K562 (cell line): ENCODE data around the gene MAP3K7. TPM values are rescaled to one million over a fixed set of nuclear protein-coding genes. Genes with fewer than 3 reads are reported as not detected.
A peak's percentile ranks its signal among the peaks of the same experiment; 100 is the strongest.

Experiments used
- CBFB ChIP-seq: sonication (generic); formaldehyde crosslinking; IDR thresholded peaks from 2 replicates; pipeline ENCODE4 v1.4.0; 2020; ENCODE audit warnings: mild to moderate bottlenecking, missing genetic modification reagents
- CEBPB ChIP-seq: fragments of 450-650 bp; IDR thresholded peaks from 2 replicates; pipeline ENCODE4 v1.6.1; 2016; ENCODE audit warnings: missing genetic modification characterization, missing compliant biosample characterization
- FOXM1 ChIP-seq, 2 experiments: fragments of 450-650 bp in 1 of 2; sonication (generic) in 1 of 2; formaldehyde crosslinking in 1 of 2; IDR thresholded peaks; 2 replicates each; pipeline versions ENCODE4 v1.6.1 to v1.9.0; 2017 to 2022; ENCODE audit warnings: low read depth in 2 of 2, mild to moderate bottlenecking in 2 of 2, missing genetic modification reagents in 1 of 2, moderate library complexity in 1 of 2
- NR2C2 ChIP-seq, 2 experiments: fragments of 200-800 bp in 1 of 2; sonication (Bioruptor generic) in 1 of 2; sonication (generic) in 1 of 2; formaldehyde crosslinking in 1 of 2; IDR thresholded peaks; 2 replicates each; pipeline versions ENCODE4 v1.6.1 to v1.8.0; 2016 to 2022; ENCODE audit warnings: mild to moderate bottlenecking in 1 of 2, missing compliant biosample characterization in 1 of 2, missing genetic modification characterization in 1 of 2, missing genetic modification reagents in 1 of 2
- PHB2 ChIP-seq: fragments of 450-650 bp; IDR thresholded peaks from 2 replicates; pipeline ENCODE4 v1.6.1; 2017; ENCODE audit warnings: low read depth
- SMARCC2 ChIP-seq: fragments of 450-650 bp; IDR thresholded peaks from 2 replicates; pipeline ENCODE4 v1.6.1; 2017; ENCODE audit warnings: antibody characterized with exemption, moderate library complexity, mild to moderate bottlenecking, low read depth
- SNRNP70 ChIP-seq: fragments of 200-400 bp; formaldehyde crosslinking; optimal IDR thresholded peaks from 2 replicates; pipeline ENCODE3; 2017; ENCODE audit warnings: low read depth, low read length
- SRSF3 ChIP-seq: fragments of 200-400 bp; formaldehyde crosslinking; IDR thresholded peaks from 2 replicates; pipeline ENCODE4 v1.6.1; 2016; ENCODE audit warnings: mild to moderate bottlenecking, low read length, moderate library complexity; ENCODE audit not compliant: insufficient read depth
- TEAD1 ChIP-seq, 2 experiments: fragments of 450-650 bp in 1 of 2; sonication (generic) in 1 of 2; formaldehyde crosslinking; IDR thresholded peaks; 2 replicates each; pipeline versions ENCODE4 v1.4.0 to v1.8.0; 2020 to 2022; ENCODE audit warnings: mild to moderate bottlenecking in 2 of 2, missing genetic modification reagents in 1 of 2
- THRAP3 ChIP-seq: fragments of 450-650 bp; IDR thresholded peaks from 2 replicates; pipeline ENCODE4 v1.6.1; 2016; ENCODE audit warnings: mild to moderate bottlenecking, inconsistent platforms, borderline replicate concordance
- ZC3H8 ChIP-seq: fragments of 450-650 bp; IDR thresholded peaks from 2 replicates; pipeline ENCODE4 v1.6.1; 2017
- ZNF316 ChIP-seq: fragments of 450-650 bp; IDR thresholded peaks from 2 replicates; pipeline ENCODE4 v1.6.1; 2016
- polyA plus RNA-seq, 8 experiments: library from polyadenylated mRNA; depleted of rRNA in 4 of 8; stranded (reverse) in 5 of 8; unstranded in 3 of 8; fragments of >200 nt; fragmentation: Nextera tagmentation in 2 of 8; fragmentation: Illumina TruSeq in 1 of 8; extraction: Ambion mirVana in 2 of 8; extraction: Trizol in 1 of 8; gene quantifications; 2 replicates each; pipeline versions ENCODE4 v1.2.1 to v1.2.3, GENCODE V29; 2011 to 2014; ENCODE audit warnings: inconsistent platforms in 1 of 8, missing spikeins in 1 of 8
- total RNA-seq, 7 experiments: library from RNA; depleted of rRNA in 6 of 7; stranded (reverse); fragments of >200 nt in 6 of 7; fragmentation: Illumina TruSeq in 2 of 7; extraction: Trizol in 2 of 7; gene quantifications; 2 replicates each; pipeline versions ENCODE4 v1.2.1 to v1.2.3, GENCODE V29; 2011 to 2021; ENCODE audit warnings: low replicate concordance in 1 of 7
- TF ChIP-seq, protein P1 (sequence below): fragments of 250-450 bp; sonication (Bioruptor Pico); IDR thresholded peaks from 2 replicates; pipeline ENCODE4 v1.8.0; 2021; ENCODE audit warnings: moderate library complexity, mild to moderate bottlenecking, inconsistent platforms
- TF ChIP-seq, protein P2 (sequence below): fragments of 450-650 bp; IDR thresholded peaks from 2 replicates; pipeline ENCODE4 v1.6.1; 2016; ENCODE audit warnings: mild to moderate bottlenecking
- TF ChIP-seq, protein P3 (sequence below): fragments of 250-450 bp; sonication (Bioruptor Pico); IDR thresholded peaks from 2 replicates; pipeline ENCODE4 v1.9.0; 2021; ENCODE audit warnings: mild to moderate bottlenecking
- TF ChIP-seq, protein P4 (sequence below): sonication (generic); formaldehyde crosslinking; IDR thresholded peaks from 2 replicates; pipeline ENCODE4 v1.8.1; 2023; ENCODE audit warnings: mild to moderate bottlenecking, missing genetic modification reagents
- TF ChIP-seq, protein P5 (sequence below): fragments of 200-400 bp; formaldehyde crosslinking; IDR thresholded peaks from 2 replicates; pipeline ENCODE4 v1.6.1; 2017; ENCODE audit warnings: mild to moderate bottlenecking, low read depth, low read length, moderate library complexity

MAP3K7 gene
- total and polyA plus RNA-seq, 9 of the 15 experiments (the other 6 are each of a cell fraction or from before 2014, with no cell fraction given), result 13.4 to 60.9 (median 34.8) TPM

DNA sequence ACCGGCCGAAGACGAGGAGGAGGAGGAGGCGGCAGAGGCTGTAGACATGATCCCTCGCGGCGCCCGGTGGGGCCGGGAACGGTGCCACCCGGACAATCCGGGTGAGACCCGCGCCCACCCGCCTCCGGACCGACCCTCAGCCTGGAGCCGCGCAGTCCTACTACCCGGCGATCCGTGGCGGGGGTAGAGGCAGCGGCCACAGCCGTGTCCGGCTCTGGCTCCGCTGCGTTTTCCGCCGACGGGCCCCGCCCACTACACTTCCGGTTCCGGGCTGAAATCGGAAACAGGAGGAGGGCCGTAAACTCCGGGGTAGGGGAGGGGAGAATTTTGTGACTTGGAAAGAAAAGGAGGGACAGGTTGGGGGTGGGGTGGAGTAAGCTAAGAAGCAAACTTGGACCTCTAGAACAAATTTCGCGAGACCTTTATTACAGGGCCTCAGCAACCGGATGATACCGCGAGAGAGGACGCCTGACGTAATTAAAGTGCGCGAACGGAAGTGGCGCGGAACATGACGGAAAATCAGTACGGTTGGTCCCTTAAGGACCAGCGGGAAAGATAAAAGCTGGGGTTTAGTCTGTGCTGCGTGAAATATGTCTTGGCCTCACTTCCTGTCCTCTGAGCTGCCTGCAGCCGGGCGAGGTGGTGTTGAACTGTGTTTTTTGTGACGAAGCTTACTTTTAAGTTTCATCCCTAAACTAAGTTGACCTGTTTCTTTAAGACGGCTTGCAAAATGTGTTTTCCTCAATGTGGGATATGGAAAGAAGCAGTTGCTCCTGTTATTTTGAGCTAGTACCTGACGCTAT is at the start of gene MAP3K7 (continued):
- TF ChIP-seq CEBPB (tag), result peak; percentile 20; the same call in 1 of the 2 replicates
- TF ChIP-seq SMARCC2, result no peak
- no peak for TF ChIP-seq THRAP3
- TF ChIP-seq PHB2, result no peak
- TF ChIP-seq FOXM1 (IDR thresholded peaks at IDR 0.05; ENCODE audit: low read depth), result no peak; the same call in 1 of the 2 replicates
- TF ChIP-seq FOXM1 (CRISPR knock-in tag; IDR thresholded peaks at IDR 0.05; ENCODE audit: low read depth), result no peak
- TF ChIP-seq ZNF316, result no peak
- TF ChIP-seq, protein P1, sequence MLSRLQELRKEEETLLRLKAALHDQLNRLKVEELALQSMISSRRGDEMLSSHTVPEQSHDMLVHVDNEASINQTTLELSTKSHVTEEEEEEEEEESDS (CRISPR knock-in tag), result no peak
- TF ChIP-seq, protein P2, sequence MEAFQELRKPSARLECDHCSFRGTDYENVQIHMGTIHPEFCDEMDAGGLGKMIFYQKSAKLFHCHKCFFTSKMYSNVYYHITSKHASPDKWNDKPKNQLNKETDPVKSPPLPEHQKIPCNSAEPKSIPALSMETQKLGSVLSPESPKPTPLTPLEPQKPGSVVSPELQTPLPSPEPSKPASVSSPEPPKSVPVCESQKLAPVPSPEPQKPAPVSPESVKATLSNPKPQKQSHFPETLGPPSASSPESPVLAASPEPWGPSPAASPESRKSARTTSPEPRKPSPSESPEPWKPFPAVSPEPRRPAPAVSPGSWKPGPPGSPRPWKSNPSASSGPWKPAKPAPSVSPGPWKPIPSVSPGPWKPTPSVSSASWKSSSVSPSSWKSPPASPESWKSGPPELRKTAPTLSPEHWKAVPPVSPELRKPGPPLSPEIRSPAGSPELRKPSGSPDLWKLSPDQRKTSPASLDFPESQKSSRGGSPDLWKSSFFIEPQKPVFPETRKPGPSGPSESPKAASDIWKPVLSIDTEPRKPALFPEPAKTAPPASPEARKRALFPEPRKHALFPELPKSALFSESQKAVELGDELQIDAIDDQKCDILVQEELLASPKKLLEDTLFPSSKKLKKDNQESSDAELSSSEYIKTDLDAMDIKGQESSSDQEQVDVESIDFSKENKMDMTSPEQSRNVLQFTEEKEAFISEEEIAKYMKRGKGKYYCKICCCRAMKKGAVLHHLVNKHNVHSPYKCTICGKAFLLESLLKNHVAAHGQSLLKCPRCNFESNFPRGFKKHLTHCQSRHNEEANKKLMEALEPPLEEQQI, result peak; percentile 71; the same call in 1 of the 2 replicates
- TF ChIP-seq, protein P3, sequence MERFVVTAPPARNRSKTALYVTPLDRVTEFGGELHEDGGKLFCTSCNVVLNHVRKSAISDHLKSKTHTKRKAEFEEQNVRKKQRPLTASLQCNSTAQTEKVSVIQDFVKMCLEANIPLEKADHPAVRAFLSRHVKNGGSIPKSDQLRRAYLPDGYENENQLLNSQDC, result no peak
- TF ChIP-seq TEAD1 (CRISPR knock-in tag; IDR thresholded peaks at IDR 0.05), result no peak
- no peak for TF ChIP-seq SNRNP70
- no peak for TF ChIP-seq CBFB (CRISPR knock-in tag)
- TF ChIP-seq ZC3H8, result no peak
- TF ChIP-seq, protein P4, sequence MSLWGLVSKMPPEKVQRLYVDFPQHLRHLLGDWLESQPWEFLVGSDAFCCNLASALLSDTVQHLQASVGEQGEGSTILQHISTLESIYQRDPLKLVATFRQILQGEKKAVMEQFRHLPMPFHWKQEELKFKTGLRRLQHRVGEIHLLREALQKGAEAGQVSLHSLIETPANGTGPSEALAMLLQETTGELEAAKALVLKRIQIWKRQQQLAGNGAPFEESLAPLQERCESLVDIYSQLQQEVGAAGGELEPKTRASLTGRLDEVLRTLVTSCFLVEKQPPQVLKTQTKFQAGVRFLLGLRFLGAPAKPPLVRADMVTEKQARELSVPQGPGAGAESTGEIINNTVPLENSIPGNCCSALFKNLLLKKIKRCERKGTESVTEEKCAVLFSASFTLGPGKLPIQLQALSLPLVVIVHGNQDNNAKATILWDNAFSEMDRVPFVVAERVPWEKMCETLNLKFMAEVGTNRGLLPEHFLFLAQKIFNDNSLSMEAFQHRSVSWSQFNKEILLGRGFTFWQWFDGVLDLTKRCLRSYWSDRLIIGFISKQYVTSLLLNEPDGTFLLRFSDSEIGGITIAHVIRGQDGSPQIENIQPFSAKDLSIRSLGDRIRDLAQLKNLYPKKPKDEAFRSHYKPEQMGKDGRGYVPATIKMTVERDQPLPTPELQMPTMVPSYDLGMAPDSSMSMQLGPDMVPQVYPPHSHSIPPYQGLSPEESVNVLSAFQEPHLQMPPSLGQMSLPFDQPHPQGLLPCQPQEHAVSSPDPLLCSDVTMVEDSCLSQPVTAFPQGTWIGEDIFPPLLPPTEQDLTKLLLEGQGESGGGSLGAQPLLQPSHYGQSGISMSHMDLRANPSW (CRISPR knock-in tag), result no peak
- TF ChIP-seq, protein P5, sequence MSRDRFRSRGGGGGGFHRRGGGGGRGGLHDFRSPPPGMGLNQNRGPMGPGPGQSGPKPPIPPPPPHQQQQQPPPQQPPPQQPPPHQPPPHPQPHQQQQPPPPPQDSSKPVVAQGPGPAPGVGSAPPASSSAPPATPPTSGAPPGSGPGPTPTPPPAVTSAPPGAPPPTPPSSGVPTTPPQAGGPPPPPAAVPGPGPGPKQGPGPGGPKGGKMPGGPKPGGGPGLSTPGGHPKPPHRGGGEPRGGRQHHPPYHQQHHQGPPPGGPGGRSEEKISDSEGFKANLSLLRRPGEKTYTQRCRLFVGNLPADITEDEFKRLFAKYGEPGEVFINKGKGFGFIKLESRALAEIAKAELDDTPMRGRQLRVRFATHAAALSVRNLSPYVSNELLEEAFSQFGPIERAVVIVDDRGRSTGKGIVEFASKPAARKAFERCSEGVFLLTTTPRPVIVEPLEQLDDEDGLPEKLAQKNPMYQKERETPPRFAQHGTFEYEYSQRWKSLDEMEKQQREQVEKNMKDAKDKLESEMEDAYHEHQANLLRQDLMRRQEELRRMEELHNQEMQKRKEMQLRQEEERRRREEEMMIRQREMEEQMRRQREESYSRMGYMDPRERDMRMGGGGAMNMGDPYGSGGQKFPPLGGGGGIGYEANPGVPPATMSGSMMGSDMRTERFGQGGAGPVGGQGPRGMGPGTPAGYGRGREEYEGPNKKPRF, result no peak
- TF ChIP-seq SRSF3, result no peak
- TF ChIP-seq NR2C2 (CRISPR knock-in tag; IDR thresholded peaks at IDR 0.05), result no peak; the same call in 1 of the 2 replicates
- TF ChIP-seq NR2C2 (tag; IDR thresholded peaks at IDR 0.05), result peak; percentile 96
